NCI-H2081 treated with DMSO at 0.1 percent for 48 hours (cell line): ENCODE data around the gene MTMR10.

ENCODE experiments used
- DNase-seq: peaks from one replicate; lab custom pipeline; 2025; lab: John Stamatoyannopoulos, UW

Gene MTMR10

DNA sequence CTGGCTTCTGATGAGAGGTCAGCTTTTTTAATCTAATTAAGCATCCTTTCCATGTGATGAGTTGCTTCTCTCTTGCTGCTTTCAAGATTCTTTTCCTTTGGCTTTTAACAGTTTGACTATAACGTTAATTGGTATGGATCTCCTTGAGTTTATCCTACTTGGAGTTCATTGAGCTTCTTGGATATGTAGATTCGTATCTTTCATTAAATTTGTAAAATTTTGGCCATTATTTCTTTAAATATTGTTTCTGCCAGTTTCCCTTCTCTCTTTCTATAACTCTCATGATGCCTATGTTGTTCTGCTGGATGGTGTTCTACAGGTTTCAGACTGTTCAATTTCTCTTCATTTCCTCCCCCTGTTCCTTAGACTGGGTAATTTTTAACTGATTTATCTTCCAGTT, 21.0 kb upstream of the MTMR10 start:
- DNase-seq = no peak

DNA sequence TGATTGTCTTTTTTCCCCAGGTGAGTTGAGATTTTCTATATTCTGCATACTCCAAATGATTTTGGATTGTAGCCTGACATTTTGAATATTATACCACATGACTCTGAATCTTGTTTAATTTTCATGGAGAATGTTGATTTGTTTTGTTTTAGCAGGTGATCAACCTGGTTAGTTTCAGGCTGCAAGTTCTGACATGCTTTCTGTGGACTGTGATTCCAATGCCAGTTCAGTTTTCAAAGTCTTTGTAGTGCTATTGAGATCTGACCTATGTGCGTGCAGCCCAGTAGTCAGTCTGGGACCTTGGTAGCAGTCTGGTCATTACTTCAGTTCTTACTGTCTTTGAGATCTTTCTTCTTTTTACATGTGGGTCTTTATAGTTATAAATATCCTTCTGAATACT, 18.6 kb upstream of the MTMR10 start:
- DNase-seq = no peak

DNA sequence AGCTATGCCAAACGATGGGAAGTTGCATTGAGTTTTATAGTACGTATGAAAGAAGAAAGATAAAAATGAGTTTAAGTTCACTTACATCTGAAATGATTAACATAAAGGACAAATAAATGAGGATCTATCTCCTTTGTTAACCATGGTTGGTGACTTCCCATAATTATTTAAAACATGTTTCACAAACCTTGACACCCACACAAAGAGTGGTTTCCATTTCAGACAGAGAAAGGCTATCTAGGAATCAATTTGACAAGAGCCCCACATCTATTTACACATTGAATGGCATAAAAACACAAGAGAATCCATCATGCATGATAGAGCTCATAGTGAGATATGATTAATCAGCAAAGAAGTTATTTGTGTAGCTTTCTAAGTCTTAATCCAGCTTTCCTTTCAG, 14.2 kb upstream of the MTMR10 start:
- no peak for DNase-seq

DNA sequence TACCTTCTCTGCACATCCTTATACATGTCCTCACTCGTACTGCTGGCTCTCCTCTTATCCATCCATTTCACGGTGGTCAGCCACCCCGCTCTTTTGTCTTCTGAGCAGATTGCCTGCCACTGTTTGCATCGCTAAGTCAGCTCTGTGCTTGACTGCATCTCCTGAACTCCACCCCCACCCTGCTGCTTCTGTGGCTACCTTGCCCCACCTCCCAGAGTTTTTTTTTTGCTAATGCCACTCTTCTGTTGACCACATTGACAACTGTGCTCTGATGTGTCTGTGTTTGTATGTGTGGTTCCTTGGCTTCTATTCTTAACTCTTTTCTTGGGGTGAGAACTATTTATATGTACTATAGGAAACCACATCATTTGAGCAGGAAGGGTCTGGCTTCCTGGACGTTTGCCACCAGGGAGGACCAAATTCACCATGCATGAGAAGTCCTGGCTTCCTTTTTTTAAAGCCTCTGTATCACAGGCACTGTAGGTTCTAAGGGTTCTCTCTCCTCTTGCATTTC, 12.8 kb upstream of the MTMR10 start:
- no peak for DNase-seq

DNA sequence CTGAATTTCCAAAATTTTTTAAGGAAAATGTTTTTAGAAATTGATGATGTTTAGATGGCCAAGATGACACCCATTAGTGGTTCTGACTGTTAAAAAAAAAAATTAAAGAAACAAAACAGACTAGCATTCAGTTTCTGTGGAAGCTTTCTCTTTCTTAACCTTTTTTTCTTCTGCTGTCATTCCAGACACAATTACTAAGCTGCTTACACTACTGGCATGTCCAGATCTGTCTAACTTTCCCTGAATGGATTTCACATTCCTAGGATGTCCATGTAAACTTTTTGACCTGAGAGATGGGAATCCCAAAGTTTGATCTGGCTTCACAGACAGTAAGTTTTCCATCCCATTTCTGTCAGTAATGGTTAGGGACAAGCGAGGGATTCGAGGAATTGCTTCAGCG, 10.3 kb upstream of the MTMR10 start:
- DNase-seq = no peak

DNA sequence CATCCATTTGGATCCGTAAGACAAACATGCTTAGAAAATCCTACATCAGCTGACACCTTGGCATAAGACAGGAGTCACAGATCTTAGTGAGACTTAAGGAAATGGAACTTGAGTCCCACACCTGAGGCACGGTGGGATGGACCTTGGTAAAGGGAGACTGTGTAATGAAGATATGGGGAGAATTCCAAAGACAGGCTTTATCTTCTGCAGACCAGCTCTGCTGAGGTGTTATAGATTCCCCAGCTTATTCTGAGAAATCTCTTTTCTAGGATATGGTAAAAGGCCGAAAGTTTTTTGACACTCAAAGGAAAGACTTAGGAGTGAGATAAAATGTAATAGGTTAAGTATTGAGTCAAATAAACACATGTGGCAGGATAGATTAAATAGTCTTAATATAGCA, 8.3 kb upstream of the MTMR10 start:
- no peak for DNase-seq

DNA sequence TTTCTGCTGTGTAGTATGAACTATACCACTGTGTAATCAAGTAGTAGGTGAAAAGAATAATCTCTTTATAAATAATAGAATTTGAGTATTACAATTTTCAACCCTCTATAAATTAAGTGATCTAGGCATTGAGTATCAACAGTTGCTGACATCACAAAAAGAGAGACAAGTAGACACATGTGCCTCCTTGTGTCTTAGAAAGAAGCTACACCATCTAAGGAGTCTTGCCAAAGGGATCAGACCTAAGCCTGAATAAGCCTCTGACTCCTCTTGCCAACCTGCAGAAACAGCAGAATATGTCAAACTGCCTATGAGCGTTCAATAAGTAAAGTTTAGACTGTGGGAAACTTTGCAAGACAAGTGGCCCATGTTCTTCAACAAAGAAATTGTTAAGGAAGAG, 5.8 kb upstream of the MTMR10 start:
- DNase-seq = no peak

DNA sequence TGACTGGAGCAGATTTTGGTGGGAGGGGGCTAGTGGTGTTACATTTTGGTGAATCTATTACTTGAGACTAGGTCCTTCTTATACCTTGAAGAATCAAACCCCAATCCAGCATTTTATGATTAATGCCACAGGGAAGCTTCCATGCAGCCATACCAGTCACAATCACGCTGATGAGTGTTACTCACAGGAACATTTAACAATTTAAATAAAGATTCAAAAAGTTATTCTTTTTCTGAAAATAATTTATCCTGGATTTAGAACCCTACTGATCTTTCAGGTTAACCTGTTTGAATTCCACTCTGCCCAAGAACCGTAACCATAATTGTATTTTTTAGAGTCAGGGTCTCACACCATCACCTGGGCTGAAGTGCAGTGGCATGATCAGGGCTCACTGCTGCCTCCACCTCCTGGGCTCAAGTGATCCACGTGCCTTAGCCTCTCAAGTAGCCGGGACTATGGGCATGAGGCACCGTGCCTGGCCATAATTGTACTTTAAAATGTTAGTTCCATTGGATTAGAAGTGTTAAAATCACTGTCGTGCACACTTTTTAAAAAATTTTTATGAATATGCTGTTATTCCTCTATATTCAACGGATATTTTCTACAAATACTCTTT, 929 bp upstream of the MTMR10 start:
- no peak for DNase-seq

DNA sequence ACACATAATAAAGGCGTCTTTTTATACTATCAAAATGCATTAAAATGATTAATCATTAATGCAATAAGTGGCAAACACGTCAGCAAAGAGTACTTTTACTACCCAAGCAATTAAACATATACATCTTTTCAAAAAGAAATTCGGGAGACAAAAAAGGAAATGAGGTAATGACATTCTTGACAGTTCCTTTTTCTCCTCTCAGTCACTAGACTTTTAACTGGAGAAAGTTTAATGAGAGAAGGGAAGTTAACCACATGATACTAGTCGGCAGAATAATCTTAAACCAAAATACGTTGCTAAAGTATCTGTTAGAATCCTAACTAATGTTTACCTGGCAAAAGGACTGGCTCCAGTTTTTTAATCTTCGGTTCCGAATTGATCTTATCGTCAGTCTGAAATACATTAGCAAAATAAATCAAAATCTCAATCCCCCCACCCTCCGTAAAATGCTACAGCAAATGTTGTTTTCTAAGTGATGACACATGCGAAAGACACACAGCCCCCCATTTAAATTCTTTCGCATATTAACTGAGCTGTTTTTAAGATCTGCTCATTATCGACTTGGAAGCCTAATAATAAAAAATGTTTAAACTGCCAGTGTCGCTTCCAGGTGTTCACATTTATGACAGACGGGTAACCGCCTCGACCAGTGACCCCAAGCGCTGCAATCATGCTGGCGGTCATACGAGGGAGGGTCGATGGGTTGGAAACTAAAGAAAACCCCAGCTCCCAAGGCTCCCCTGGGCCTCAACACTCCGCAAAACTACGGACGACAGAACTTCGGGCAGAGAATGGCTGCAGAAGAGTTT, 778 bp downstream of the MTMR10 start:
- no peak for DNase-seq

DNA sequence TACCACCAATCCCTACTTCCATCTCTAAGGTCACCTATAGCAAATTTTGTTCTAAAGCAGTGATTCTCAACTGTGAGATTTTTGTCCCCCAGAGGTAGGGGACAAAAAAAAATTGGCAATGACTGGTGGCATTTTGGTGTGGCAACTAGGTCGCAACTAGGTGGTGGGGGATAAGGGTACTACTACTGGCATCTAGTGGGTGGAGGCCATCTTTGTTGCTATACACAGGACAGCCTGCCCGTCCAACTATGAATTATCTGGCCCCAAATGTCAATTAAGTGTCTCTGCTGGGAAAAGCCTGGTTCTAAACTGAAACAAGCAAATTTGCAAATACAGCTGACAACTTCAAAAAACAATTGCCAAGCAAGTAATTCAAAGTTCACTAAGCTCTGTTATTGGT, 1.4 kb downstream of the MTMR10 start:
- DNase-seq = no peak

DNA sequence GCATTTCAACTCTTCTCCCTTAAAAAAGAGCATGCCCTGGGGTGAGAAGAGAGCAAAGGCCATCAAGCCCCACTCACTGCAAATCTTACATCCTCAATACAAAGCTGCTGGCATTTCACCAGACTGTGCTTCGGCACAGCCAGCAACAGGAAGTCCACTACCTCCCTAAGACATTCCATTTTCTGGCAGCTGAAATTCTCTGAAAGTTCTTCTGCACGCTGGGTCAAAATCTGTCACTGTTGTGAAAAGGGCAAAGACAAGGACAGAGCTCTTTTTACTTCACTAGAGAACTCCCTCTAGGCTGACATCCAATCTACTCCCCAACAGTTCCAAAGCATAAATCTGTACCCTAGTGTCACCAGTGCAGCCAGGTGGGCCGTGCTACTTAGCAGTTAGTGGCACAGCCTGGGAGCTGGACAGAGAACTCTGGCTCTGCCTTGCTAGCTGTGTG, 6.3 kb downstream of the MTMR10 start:
- DNase-seq = no peak

DNA sequence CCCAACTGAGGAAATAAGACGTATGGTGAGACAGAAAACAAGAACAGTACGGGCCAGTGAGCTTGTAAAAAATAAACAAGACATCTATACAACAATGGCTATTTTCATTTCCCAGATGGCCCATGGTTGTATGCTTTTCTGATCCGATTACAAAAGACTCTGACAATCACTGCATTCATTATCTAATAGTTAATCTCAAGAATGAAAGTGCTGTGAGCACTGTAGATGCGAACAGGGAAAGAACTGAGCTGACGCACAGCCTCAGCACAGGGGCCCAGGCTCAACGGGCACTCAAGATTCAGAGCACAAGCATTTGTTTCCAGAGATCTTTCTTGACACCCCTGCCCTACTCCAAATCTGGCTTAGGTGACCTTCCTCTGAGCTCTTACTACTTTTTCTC, 6.9 kb downstream of the MTMR10 start:
- DNase-seq = no peak

DNA sequence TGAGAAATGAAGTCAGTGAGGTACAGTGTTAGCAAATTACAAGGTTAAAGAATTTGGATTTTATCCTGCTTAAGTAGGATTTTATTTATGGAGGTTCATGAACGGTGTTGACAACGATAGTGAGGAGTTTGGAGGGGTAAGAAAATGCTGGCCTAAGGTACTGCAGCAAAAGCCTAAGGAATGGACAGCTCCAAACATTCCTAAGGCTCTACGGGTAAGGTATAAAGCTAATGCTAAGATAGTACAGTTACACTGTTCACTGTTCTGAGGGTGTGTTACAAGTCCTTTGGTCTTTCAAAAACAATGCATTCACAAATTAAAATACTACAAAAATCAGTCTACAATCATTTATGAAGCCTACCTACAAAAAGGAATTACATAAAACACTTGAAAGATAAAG, 7.3 kb downstream of the MTMR10 start:
- no peak for DNase-seq

DNA sequence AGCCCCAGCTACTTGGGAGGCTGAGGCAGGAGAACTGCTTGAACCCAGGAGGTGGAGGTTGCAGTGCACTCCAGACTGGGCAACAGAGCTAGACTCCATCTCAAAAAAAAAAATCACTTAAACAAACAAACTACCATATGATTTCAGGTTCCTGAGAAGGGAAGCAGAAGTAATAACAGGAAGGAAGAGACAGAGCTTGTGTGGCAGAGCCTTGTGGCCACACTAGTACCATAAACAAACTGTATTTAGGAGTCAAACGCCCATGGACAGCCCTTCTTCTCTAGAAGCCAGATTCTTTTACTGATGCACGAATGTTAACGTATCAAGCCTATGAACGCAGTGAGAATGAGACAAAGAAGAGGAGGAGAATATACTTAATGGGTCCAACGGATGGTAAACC, 12.0 kb downstream of the MTMR10 start:
- no peak for DNase-seq

DNA sequence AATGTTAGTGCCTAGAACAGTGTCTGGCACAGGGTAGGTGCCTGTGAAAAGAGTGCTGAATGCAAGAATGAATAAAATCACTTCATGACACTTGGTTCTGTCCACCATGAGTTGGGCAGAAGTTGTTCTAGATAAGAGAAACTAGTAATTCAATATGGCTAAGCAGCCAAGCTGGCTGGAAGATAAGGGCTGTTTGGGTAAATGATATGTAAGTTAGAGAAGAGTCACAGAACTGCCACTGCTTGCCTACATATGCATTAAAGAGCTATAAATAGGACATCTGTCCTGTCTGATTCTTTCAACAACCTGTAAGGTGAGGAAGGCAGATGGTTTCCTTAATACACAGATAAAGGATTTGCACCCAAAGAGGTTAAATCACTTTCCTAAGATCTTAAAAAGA, 13.1 kb downstream of the MTMR10 start:
- no peak for DNase-seq

DNA sequence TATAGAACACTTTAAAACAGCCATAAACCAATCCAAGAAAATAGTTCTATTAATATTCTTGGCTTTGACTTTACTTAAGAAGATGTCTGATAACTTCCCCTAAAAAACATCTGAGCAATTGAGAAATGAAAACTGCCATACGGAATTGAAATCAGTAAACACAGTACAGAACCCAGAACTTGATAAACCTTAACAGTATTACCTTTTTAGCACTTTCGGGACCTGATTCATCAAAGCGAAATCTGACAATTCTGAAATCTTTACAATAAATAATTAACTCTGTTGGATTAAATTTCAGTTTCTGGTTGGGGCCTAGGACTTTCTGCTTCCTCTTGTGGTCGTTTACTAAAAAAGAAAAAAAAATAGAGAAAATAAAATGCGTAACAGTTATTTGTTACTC, 17.3 kb downstream of the MTMR10 start:
- no peak for DNase-seq

DNA sequence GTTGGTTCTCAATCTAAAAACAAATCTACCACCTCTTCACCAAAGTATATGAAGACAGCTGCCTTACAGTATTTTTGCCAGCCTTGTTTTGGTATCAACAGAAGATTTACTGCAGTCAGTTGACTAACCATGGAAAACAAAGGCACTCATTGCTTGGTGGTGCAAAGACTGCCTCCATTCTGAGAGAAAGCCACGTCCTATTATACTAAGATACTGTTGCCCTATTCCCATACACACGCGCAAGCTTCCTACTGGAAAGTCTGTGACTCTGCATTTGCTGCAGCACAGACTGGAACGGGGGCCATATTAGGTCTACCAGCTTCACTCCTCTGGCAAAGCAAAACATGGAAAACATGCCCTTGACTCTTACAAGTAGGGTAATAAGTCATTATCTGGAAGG, 18.0 kb downstream of the MTMR10 start:
- no peak for DNase-seq

DNA sequence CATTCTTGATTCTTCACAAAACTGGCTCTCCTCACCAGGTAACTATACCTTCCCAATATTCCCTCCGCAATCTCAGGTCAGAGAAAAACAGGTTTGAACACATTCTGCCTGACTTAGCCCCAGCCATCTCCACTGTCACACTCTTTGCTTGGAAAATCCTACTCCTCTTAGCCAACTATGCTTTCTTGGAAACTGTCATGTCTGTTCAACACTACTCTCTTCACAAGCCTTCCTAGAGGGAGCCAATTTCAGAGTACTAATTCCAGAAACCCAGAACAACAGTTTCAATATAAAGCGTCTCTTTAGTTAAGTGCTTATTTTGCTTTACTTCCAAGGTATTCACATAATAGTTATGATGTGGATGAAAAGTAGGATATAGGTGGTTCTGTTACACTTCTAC, 21.7 kb downstream of the MTMR10 start:
- no peak for DNase-seq

DNA sequence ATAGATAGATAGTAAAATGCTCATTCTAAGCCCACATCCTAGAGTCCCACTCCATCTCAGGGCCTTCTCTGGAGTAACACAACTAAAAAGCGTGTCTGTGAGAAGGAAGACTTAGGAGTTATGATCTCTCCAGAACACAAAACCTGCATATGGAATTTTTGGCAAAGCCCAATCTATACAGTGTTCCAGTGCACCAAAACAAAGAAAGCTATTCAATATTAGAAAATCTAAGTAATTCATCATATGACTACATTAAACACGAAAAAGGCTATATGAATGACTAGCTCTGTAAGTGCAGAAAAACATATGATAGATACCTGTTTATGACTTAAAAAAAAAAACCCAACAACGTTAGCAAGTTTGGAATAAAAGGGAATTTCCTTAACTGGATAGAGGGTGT, 27.7 kb downstream of the MTMR10 start:
- no peak for DNase-seq

DNA sequence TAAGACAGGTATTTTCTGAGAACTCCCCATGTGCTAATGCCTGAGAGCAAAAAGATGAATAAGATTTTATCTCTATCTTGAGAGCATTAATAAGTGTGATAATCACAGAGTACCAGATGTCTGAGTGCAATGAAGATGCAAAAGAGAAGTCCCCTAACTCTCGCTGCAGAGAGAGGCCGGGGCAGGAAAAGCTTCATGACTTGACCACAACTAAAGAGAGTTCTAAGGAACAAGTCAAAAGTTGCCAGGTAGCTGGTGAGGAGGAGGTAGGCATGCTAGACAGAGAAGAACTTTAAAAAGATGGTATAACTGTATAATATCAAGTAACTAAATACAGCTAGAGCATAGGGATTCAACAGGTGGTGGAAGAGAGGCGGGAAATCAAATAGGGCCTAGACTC, 28.8 kb downstream of the MTMR10 start:
- no peak for DNase-seq

DNA sequence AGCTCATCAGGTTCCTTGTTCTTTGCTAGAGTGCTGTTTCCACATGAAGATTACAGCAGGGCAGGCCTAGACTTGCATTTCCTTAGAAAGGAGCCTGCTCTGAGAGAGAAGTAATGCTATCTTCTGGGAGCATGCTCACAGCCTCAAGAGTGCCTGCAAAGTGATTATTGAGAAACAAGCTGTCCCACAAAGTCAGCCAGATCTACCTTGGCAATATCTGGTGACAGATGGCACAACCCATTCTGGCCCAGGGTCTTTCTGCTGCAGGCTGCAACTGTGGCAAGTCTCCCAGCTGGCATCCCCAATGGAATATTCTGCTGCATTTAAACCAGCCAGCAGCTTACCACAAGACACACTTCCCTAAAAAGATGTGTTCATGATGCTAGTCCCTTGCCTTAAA, 29.3 kb downstream of the MTMR10 start:
- no peak for DNase-seq

DNA sequence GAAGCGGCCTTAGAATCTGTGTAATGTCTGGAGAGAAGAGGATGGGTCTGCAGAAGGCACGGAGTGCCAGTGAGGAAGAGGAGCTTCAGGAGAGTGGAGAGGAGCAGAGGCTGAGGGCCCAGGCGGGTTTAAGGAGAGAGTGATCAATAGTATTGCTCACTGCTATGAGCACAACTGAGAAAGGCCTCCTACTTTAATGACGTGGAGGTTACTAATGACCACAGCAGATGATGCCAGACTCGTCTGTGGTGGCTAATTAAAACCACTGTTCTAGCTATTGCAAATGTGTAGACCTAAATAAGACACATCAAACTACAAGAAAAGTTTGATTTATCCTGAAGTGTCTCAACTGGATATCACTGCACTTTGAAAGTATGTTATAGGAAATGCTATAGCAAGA, 33.2 kb downstream of the MTMR10 start:
- DNase-seq = no peak

DNA sequence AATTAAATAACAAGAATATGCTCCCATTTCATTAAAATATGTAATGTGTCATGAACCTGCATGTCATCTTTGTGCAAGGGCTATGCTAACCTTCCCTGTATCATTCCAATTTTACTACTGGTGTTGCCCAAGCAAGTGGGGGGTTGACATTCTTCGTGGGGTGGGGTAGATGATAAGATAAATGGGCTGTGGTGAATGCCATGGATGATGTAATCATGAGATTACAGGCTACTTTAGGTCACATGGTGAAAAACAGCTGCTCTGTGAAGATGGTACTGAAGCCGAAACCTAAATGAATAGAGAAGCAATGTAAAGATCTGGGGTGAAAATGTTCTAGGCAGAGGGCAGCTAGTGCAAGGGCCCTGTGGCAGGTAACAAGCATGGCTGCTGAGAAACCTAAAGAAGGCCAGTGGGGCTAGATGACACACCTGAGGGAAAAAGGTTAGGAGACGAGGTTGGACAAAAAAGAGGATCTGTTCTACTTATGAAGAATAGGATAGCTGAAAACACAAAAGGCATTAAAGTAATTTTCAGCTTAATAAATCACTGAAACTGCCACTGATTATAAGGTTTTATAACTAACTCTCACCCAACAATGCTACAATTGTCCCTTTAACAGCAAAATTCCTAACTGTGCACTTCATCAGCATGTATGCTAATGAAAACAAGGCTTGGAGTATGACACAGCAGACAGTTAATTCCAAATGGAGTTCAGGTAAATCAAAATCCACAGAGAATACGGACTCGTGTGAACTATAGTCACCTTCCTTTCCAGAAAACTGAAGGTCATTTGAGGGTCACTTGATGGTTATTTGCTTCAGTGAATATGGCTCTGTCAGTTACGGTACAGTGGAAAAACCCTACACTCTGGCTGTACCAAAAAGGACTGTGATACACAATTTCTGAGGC, 35.0 kb downstream of the MTMR10 start:
- no peak for DNase-seq
